Keratinocyte (primary cell): ENCODE data around the gene MAN1C1. TPM values are rescaled to one million over a fixed set of nuclear protein-coding genes. Genes with fewer than 3 reads are reported as not detected.

ENCODE experiments used
- DNase-seq: peaks from one replicate; pipeline ENCODE4 v3.0.0-alpha.2; 2011; ENCODE audit warnings: low read depth, missing footprints, low spot score
- FAIRE-seq: peaks from 2 replicates; lab custom pipeline; 2011; peaks lifted over from hg19 to GRCh38; lab: Jason Lieb, UNC
- H2AFZ ChIP-seq: 2 replicates; pipeline ENCODE4 v1.6.0; 2012; ENCODE audit warnings: low read length, control low read depth, inconsistent platforms; ENCODE audit not compliant: control insufficient read depth
- H3K27ac ChIP-seq: 2 replicates; pipeline ENCODE4 v1.5.1; 2011; ENCODE audit warnings: low read length; ENCODE audit not compliant: control insufficient read depth, insufficient read depth
- H3K27me3 ChIP-seq: 3 replicates; pipeline ENCODE4 v1.6.0; 2011; ENCODE audit warnings: low read length; ENCODE audit not compliant: control insufficient read depth, insufficient read depth; ENCODE audit errors: extremely low read depth
- H3K36me3 ChIP-seq, 2 experiments: 2 replicates in 1 of 2; 3 replicates in 1 of 2; pipeline ENCODE4 v1.5.1; 2011; ENCODE audit warnings: low read length in 2 of 2, mild to moderate bottlenecking in 1 of 2; ENCODE audit not compliant: control insufficient read depth in 2 of 2, insufficient read depth in 2 of 2; ENCODE audit errors: extremely low read depth in 1 of 2
- H3K4me1 ChIP-seq: 3 replicates; pipeline ENCODE4 v1.5.1; 2011; ENCODE audit warnings: low read length; ENCODE audit not compliant: control insufficient read depth, insufficient read depth; ENCODE audit errors: extremely low read depth
- H3K4me2 ChIP-seq: 3 replicates; pipeline ENCODE4 v1.6.0; 2011; ENCODE audit warnings: low read depth, low read length; ENCODE audit not compliant: control insufficient read depth, insufficient read depth; ENCODE audit errors: extremely low read depth
- H3K4me3 ChIP-seq, 3 experiments: fragments of 200-600 bp in 1 of 3; sonication (generic) in 1 of 3; 2 replicates in 2 of 3; 3 replicates in 1 of 3; pipeline ENCODE4 v1.5.1; 2011 to 2016; ENCODE audit warnings: low read length in 3 of 3, mild to moderate bottlenecking in 3 of 3, control low read depth in 2 of 3, inconsistent platforms in 1 of 3, low read depth in 1 of 3, mixed read lengths in 1 of 3, mixed run types in 1 of 3, moderate library complexity in 1 of 3; ENCODE audit not compliant: control insufficient read depth in 2 of 3, insufficient read depth in 2 of 3; ENCODE audit errors: extremely low read depth in 1 of 3
- H3K79me2 ChIP-seq: 2 replicates; pipeline ENCODE4 v1.6.0; 2012; ENCODE audit warnings: low read length; ENCODE audit not compliant: control insufficient read depth, insufficient read depth
- H3K9ac ChIP-seq: 3 replicates; pipeline ENCODE4 v1.6.0; 2011; ENCODE audit warnings: low read length; ENCODE audit not compliant: control insufficient read depth, insufficient read depth; ENCODE audit errors: extremely low read depth
- H3K9me1 ChIP-seq: 3 replicates; pipeline ENCODE4 v1.6.0; 2011; ENCODE audit warnings: low read length; ENCODE audit not compliant: control insufficient read depth, insufficient read depth; ENCODE audit errors: extremely low read depth
- H3K9me3 ChIP-seq: 2 replicates; pipeline ENCODE4 v1.5.1; 2012; ENCODE audit warnings: low read depth, low read length; ENCODE audit not compliant: control insufficient read depth
- H4K20me1 ChIP-seq: 3 replicates; pipeline ENCODE4 v1.6.0; 2011; ENCODE audit warnings: low read length; ENCODE audit not compliant: control insufficient read depth, insufficient read depth; ENCODE audit errors: extremely low read depth
- CTCF ChIP-seq, 3 experiments: IDR thresholded peaks in 1 of 3; conservative IDR thresholded peaks in 1 of 3; optimal IDR thresholded peaks in 1 of 3; 2 replicates in 2 of 3; 3 replicates in 1 of 3; pipeline versions ENCODE3 to v1.5.1; 2011; ENCODE audit warnings: low read length in 3 of 3, mild to moderate bottlenecking in 3 of 3, moderate library complexity in 2 of 3, control low read depth in 1 of 3, inconsistent platforms in 1 of 3; ENCODE audit not compliant: insufficient read depth in 2 of 3; ENCODE audit errors: extremely low read depth in 1 of 3
- EZH2 ChIP-seq: IDR thresholded peaks from one replicate; pipeline ENCODE4 v1.6.1; 2012; ENCODE audit warnings: inconsistent platforms, mild to moderate bottlenecking, low read length, moderate library complexity
- dilution Hi-C: fragments of 300-500 bp; cut with MboI; formaldehyde crosslinking; loops from one replicate; pipeline ENCODE4 v1.7.0; 2020; ENCODE audit warnings: low sequenced_read_pairs; ENCODE audit not compliant: extremely low pct_ligation_motif_present
- polyA plus RNA-seq, 5 experiments: library from polyadenylated mRNA; depleted of rRNA in 3 of 5; stranded (reverse) in 3 of 5; stranded (forward) in 1 of 5; unstranded in 1 of 5; fragments of >200 nt; gene quantifications; 1 replicate in 1 of 5; 2 replicates in 3 of 5; 3 replicates in 1 of 5; pipeline versions ENCODE4 v1.2.1 to v1.2.3, GENCODE V29; 2011 to 2012; ENCODE audit warnings: missing spikeins in 2 of 5, low read depth in 1 of 5, low replicate concordance in 1 of 5

The MAN1C1 gene
- polyA plus RNA-seq, 1 donor (not counting 4 experiments of a cell fraction or from before 2014, with no cell fraction given), result 0.07 TPM

- dilution Hi-C loops, result no loop called here
- peak; percentile 5 for FAIRE-seq
- Histone ChIP-seq H3K4me3 (no peak overlapping the region), H3K9me1 (no peaks in the 10 kb centered on the region), H3K27me3 (no peaks in the 10 kb centered on the region), H3K9me3 (no peaks in the 10 kb centered on the region), H3K4me2 (no peak overlapping the region), H3K9ac (no peak overlapping the region), H2AFZ (no peak overlapping the region), H3K79me2 (no peaks in the 10 kb centered on the region), H4K20me1 (no peaks in the 10 kb centered on the region), H3K36me3 (peaks cover 2 to 8% of the 10 kb centered on the region in 2 experiments), H3K27ac (no peak overlapping the region), H3K4me1 (peaks cover 47% of the 10 kb centered on the region)
- TF ChIP-seq CTCF (optimal IDR thresholded peaks at IDR 0.05 in 1 of 3, IDR thresholded peaks at IDR 0.05 in 1 of 3, conservative IDR thresholded peaks at IDR 0.05 in 1 of 3; ENCODE audit: extremely low read depth in 1 of 3, insufficient read depth in 2 of 3, low read length in 3 of 3) (no peak), EZH2 (no peak)
- no peak for DNase-seq
Measured at GRCh38 chr1:25569597-25570396, 46.8 kb upstream of the MAN1C1 start.

GRCh38 chr1:25570798-25571521 is 45.6 kb upstream of the MAN1C1 start:
- FAIRE-seq, result no peak

More at GRCh38 chr1:25570798-25571521, 45.6 kb upstream of the MAN1C1 start:
- no peak overlapping the region for H2AFZ ChIP-seq
- H3K4me1 ChIP-seq, result peaks cover 45% of the 10 kb centered on the region
- no peak overlapping the region for H3K4me2 ChIP-seq
- no peaks in the 10 kb centered on the region for H3K9me1 ChIP-seq
- TF ChIP-seq EZH2, result no peak
- no peak for TF ChIP-seq CTCF (optimal IDR thresholded peaks at IDR 0.05 in 1 of 3, IDR thresholded peaks at IDR 0.05 in 1 of 3, conservative IDR thresholded peaks at IDR 0.05 in 1 of 3; ENCODE audit: extremely low read depth in 1 of 3, insufficient read depth in 2 of 3, low read length in 3 of 3)
- no peak overlapping the region for H3K9ac ChIP-seq
- no peaks in the 10 kb centered on the region for H3K79me2 ChIP-seq
- H3K4me3 ChIP-seq, result no peak overlapping the region
- H3K27me3 ChIP-seq, result no peaks in the 10 kb centered on the region
- no peak for DNase-seq
- no peaks in the 10 kb centered on the region for H3K9me3 ChIP-seq
- peaks cover 0 to 4% of the 10 kb centered on the region in 2 experiments for H3K36me3 ChIP-seq
- no peak overlapping the region for H3K27ac ChIP-seq
- dilution Hi-C loops, result no loop called here
- no peaks in the 10 kb centered on the region for H4K20me1 ChIP-seq
